K562 (cell line): ENCODE measurements around the gene IGSF21.

Experiments
- CBFA2T2 ChIP-seq: fragments of 450-650 bp; conservative IDR thresholded peaks from 2 replicates; pipeline ENCODE4 v1.6.1; 2017; ENCODE audit warnings: mild to moderate bottlenecking
- CEBPZ ChIP-seq: fragments of 150-350 bp; IDR thresholded peaks from 2 replicates; pipeline ENCODE4 v1.6.1; 2014; ENCODE audit warnings: low read depth, mild to moderate bottlenecking, low read length, borderline replicate concordance
- CTCF ChIP-seq, 3 experiments: IDR thresholded peaks in 2 of 3; conservative IDR thresholded peaks in 1 of 3; 2 replicates each; pipeline ENCODE4 v1.5.1; 2011 to 2012; ENCODE audit warnings: low read length in 3 of 3, mild to moderate bottlenecking in 3 of 3, control low read depth in 2 of 3, improper control_type of control experiment in 1 of 3, inconsistent platforms in 1 of 3, low read depth in 1 of 3, mixed read lengths in 1 of 3, moderate library complexity in 1 of 3; ENCODE audit not compliant: insufficient read depth in 2 of 3
- POLR2A ChIP-seq: fragments of 450-650 bp; conservative IDR thresholded peaks from 2 replicates; pipeline ENCODE4 v1.6.1; 2016
- RAD21 ChIP-seq, 2 experiments: fragments of 250-450 bp in 1 of 2; fragments of 450-650 bp in 1 of 2; sonication (Bioruptor Pico) in 1 of 2; formaldehyde crosslinking in 1 of 2; IDR thresholded peaks in 1 of 2; conservative IDR thresholded peaks in 1 of 2; 2 replicates each; pipeline versions ENCODE4 v1.4.0 to v1.8.0; 2020 to 2022; ENCODE audit warnings: mild to moderate bottlenecking in 2 of 2, moderate library complexity in 1 of 2
- ZNF197 ChIP-seq: fragments of 200-800 bp; sonication (Bioruptor generic); IDR thresholded peaks from 2 replicates; pipeline ENCODE4 v1.6.1; 2016; ENCODE audit warnings: low read depth, missing genetic modification characterization, missing compliant biosample characterization

- TF ChIP-seq ZNF197 (no peak), CTCF (IDR thresholded peaks at IDR 0.05 in 2 of 3, conservative IDR thresholded peaks at IDR 0.05 in 1 of 3; ENCODE audit: insufficient read depth in 2 of 3, low read depth in 1 of 3, low read length in 3 of 3) (no peak), POLR2A (no peak), CBFA2T2 (no peak), RAD21 (CRISPR knock-in tag; conservative IDR thresholded peaks at IDR 0.05 in 1 of 2, IDR thresholded peaks at IDR 0.05 in 1 of 2) (no peak), CEBPZ (no peak)
These were observed 96.0 kb downstream of the IGSF21 start for GRCh38 chr1:18203645-18204044.
